GM10248 (cell line): ENCODE measurements around the gene MED29.

Experiments used
- CTCF ChIA-PET: fragments of 300-600 bp; sonication (Branson Sonifier 250); formaldehyde crosslinking; extraction: SDS; loops from one replicate; lab custom pipeline; 2021; ENCODE audit warnings: antibody characterized with exemption; lab: Yijun Ruan, JAX
- POLR2A ChIA-PET: fragments of 350-650 bp; sonication (Branson Sonifier 250); formaldehyde crosslinking; extraction: SDS; loops from one replicate; lab custom pipeline; 2020; ENCODE audit warnings: antibody characterized with exemption; lab: Yijun Ruan, JAX
- DNase-seq: peaks from one replicate; pipeline ENCODE4 v3.0.0; 2012; ENCODE audit errors: extremely low spot score
- TF ChIP-seq, protein P1 (sequence below): IDR thresholded peaks from 2 replicates; pipeline ENCODE4 v1.5.1; 2012; ENCODE audit warnings: mild to moderate bottlenecking, low read depth; ENCODE audit errors: extremely low read depth, missing control alignments, control extremely low read depth

Gene MED29

DNA sequence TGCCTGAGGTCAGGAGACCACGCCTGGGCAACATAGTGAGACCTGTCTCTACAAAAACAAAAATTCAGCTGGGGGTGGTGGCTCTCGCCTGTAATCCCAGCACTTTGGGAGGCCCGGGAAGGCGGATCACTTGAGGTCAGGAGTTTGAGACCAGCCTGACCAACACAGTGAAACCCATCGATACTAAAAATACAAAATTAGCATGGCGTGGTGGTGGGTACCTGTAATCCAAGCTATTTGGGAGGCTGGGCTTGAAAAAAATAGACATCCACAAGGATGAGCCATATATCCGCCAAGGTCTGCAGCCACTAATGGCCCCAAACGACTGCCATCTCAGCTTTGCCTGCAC is 41.5 kb downstream of the MED29 start:
- POLR2A ChIA-PET, result interaction anchor here (0.7 to 1.8 kb wide), 7 partner anchors 8 to 546 kb away, joined by 3 to 7 read pairs (median 4); partner anchors contain the start of gene SAMD4B
- CTCF ChIA-PET, result interaction anchor here (1.3 to 1.6 kb wide), 2 partner anchors 19 to 34 kb away, joined by 4 read pairs; no protein-coding TSS in a partner anchor
- DNase-seq, result no peak
- TF ChIP-seq, protein P1, sequence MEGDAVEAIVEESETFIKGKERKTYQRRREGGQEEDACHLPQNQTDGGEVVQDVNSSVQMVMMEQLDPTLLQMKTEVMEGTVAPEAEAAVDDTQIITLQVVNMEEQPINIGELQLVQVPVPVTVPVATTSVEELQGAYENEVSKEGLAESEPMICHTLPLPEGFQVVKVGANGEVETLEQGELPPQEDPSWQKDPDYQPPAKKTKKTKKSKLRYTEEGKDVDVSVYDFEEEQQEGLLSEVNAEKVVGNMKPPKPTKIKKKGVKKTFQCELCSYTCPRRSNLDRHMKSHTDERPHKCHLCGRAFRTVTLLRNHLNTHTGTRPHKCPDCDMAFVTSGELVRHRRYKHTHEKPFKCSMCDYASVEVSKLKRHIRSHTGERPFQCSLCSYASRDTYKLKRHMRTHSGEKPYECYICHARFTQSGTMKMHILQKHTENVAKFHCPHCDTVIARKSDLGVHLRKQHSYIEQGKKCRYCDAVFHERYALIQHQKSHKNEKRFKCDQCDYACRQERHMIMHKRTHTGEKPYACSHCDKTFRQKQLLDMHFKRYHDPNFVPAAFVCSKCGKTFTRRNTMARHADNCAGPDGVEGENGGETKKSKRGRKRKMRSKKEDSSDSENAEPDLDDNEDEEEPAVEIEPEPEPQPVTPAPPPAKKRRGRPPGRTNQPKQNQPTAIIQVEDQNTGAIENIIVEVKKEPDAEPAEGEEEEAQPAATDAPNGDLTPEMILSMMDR, result no peak

DNA sequence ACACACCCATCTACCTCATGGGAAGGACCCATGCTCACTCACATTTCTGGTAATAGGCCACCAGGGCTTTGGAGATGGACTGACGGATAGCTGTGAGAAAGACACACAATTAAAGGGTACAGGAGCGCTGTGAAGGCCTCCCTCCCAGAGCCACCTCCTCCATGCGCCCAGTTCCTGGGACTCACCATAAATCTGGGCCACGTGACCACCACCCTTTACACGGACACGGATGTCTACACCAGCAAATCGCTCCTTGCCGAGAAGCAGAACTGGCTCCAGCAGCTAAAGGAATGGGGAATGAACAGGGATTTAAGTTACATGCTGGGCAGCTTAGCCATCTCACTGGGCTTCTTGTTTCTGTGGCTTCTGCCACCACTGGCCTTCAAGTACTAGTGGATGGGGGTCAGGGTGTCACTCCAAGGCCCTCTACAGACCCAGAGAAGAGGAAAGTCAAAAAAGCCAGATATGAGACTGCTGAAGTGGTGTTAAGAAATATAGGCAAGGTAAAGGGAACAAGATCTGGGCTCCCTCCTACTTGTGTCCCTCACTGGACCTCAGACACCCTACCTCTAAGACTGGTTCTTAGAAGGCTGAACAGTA is 42.4 kb downstream of the MED29 start:
- ChIA-PET CTCF (interaction anchor here (1.0 to 1.8 kb wide), 5 partner anchors 10 to 37 kb away, joined by 3 to 6 read pairs (median 4); partner anchors contain the start of gene PLEKHG2), POLR2A (interaction anchor here (0.7 to 1.8 kb wide), 4 partner anchors 11 to 545 kb away, joined by 4 to 7 read pairs (median 6); partner anchors contain the start of gene SUPT5H)
- DNase-seq, result no peak
- TF ChIP-seq, protein P1, result no peak

DNA sequence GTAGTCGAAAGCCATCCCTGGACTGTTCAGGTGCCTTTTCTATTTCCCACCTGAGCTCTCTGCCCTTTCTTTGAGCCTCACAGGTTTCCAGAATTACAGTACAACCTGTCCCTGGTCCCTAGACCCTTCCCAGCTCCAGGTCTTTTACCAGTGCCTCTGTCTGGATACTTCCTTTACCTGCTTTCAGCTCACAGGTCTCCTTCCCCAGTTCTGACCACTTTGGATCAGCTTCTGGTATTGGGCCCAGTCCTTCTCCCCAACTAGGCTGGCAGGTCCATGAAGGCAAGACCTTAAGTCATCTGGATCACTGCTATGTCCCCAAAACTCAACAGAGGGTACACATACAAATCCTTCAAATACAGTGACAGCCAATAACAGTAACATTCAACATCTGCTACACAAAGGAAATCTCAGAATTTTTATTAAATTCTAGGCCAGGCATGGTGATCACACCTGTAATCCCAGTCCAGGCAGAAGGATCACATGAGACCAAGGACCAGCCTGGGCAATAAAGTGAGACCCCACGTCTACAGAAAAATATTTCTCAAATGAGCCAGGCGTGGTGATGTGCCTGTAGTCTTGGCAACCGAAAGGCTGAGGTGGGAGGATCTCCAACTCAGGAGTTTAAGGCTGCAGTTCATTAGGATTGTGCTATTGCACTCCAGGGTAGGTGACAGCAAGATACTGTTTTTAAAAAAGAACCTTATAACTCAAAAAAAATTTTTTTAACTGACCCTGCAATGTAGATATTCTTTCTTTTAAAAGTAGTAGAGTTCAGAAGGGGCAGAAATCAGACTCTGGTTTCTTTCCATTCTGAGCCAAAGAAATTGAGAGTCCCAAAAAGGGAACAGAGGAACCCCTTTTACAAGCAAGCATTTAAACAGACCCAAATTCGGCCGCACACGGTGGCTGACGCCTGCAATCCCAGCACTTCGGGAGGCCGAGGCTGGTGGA is 43.2 kb downstream of the MED29 start:
- POLR2A ChIA-PET, result interaction anchor here (0.6 to 1.8 kb wide), 7 partner anchors 7 to 27 kb away, joined by 3 to 16 read pairs (median 7); partner anchors contain the start of gene SUPT5H
- TF ChIP-seq, protein P1, result no peak
- CTCF ChIA-PET, result interaction anchor here (1.0 to 1.8 kb wide), 5 partner anchors 18 to 98 kb away, joined by 3 to 6 read pairs (median 5); partner anchors contain the start of genes EID2B and PLEKHG2
- DNase-seq, result no peak

DNA sequence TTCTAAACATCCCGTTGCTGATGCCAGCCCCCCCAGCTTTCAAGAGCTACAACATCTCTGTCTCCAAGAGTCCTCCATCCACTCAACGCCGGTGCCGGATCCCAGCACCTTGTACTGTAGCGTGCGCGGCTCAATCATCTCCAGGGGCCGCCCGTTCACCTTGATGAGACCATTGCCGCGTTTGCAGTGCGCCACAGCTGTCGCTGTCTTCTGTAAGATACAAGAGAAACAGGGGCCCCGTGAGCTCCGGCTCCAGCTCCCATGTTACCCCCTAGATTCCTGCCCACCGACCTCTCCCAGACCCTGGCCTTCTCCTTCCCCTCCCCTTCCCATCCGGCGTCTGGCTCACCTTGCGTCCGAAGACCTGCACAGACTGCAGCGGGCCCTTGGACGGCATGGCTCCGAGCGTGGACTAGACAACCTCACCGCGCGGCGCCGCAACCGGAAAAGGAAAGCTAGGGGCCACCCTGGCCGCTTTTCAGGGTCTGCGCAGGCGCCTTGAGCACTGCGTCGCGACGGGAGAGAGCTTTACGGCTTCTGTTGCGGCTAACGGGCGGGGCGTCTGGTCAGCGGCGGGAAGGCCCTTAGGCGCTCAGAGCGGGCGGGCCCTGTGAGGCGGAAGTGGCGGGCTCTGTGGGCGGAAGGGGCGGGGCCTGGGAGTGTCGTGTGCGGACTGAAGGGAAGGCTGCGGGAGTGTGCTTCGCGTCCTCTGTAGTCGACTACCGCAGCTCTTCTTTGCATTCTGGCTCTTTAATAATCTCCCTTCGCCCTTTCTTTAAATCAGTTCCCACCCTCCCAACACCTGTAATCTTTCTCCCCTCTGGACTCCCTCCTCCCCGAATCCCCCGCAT is 44.5 kb downstream of the MED29 start, which contains the start of gene RPS16:
TSS of gene RPS16 (minus strand) at position 451 of the 851 bp plus-strand sequence. CDS start at position 397, 54 bp downstream.
- POLR2A ChIA-PET, result interaction anchor here (0.5 to 1.7 kb wide), 15 partner anchors 8 to 386 kb away, joined by 3 to 16 read pairs (median 5); partner anchors contain the start of genes MED29, PAF1, PLEKHG2 and SUPT5H
- peak; percentile 97 for DNase-seq
- TF ChIP-seq, protein P1, result no peak
- CTCF ChIA-PET, result interaction anchor here (0.8 to 1.7 kb wide), 10 partner anchors 22 to 116 kb away, joined by 3 to 6 read pairs (median 4); partner anchors contain the start of genes EID2B, MED29 and PAF1

DNA sequence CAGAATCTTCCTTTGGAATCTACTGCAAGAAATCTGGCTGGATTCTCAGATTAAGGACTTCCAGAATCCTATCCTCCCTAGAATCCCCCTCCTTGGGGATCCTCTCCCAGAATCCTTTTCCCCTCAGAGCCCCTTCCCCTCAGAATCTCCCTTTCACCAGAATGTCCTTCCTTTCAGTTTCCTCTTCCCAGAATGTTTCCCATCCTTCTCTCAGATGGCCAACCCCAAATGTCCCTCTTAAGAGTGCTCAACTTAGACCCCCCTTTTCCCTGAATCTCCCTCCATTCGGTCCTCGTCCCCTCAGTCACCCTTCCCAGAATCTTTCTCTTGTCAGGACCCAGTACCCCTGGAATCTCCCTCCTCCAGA is 45.2 kb downstream of the MED29 start:
- CTCF ChIA-PET, result interaction anchor here (0.8 to 1.7 kb wide), 9 partner anchors 22 to 115 kb away, joined by 3 to 6 read pairs (median 4); partner anchors contain the start of genes EID2B, MED29 and PAF1
- DNase-seq, result no peak
- TF ChIP-seq, protein P1, result no peak
- POLR2A ChIA-PET, result interaction anchor here (0.5 to 1.7 kb wide), 15 partner anchors 8 to 385 kb away, joined by 3 to 16 read pairs (median 5); partner anchors contain the start of genes MED29, PAF1, PLEKHG2 and SUPT5H
